HG03565 (cell line): ENCODE results near the gene XRCC4.
"Not testable (repeated sequence)": the region's sequence is repeated elsewhere in the genome, so short reads cannot be mapped to it uniquely, and the experiment has no call there.

ENCODE experiments used
- ATAC-seq: cut with Tn5 transposase; IDR thresholded peaks from one replicate; pipeline ENCODE4 v1.9.1; 2021; ENCODE audit warnings: mild to moderate bottlenecking, moderate library complexity; ENCODE audit not compliant: unreplicated experiment

Gene XRCC4

DNA sequence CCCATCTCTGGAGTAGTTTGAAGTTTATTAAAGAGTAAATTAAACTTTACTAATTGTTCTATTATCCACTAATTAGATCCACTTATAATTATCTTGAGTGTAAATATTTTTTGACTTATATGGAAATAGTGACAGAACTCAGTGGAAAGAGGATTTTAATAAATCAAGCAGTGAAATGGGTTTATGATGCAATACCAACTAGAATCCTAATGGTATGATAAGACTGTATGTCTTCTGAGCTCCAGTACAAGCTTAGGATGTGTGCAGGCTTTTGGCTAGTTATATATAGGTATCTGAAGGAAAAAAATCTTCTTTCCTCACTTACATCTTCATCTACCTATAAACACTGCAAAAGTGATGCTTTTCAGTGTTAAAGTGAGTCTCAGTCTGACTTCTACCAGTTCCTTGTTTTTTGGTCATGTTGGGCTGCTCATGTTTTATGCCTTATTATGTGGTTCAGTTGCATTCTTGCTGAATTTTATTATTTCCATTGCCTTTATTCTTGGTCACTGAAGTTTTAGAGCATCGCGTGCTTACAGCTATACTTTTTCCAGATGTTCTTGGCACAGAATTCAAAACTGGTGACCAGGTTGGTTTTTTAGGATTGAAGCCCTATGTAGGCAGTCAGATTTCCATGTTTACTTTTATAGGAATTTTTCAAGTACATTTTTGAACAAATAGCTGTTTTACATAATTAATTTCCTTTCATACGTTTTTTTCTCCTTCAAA, 30.5 kb downstream of the XRCC4 start:
- no peak for ATAC-seq

DNA sequence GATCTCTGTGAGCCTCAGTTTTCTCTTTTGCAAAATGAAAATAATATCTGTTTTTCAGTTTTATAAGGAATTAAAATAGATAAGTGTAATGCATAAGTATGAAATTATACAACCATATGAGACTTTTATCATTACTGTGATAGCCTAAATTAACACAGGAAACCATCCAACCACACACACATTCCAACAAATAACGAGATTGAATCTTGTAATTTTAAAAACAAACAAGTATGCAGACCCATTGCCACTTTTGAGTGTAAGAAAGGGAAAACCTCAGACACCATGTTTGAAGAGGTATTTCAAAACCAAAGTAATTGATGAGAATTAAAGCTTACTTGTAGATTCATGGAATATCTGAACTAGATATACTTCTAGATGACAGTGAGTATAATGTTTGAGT, 32.0 kb downstream of the XRCC4 start:
- no peak for ATAC-seq

DNA sequence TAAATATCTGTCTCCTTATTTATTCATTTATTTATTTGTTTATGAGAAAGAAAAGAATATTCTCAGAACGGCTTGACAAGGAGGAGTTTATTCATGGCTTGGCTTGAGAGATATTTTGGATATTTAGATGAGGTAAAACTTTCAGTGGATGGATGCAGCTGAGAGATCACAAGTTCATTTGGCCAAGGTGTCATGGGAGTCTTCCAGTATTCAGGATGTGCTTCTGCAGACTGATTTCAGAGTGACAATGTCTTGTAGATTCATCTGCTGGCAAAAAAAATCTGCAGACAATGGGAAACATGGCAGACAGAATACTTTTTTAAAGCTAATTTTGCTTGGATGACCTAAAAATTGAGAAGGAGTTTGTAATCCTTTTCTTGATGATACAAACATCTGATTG, 38.5 kb downstream of the XRCC4 start:
- no peak for ATAC-seq

DNA sequence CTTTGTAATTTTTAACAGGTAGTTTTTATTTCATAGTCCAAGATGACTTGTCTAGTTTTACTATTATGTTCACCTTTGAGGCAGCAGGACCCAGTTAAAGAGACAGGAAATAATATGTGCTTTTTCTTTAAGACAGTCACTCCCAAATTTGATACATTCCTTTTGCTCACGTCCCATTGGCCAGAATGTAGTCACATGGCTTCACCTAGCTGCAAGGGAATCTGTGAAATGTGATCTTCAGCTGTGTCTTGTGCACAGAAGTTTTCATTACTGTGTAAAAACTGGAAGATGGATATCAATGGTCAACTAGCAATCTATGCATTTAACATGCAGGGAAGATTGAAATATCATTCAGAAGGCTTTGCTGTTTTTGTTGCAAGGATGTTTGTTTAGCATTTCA, 41.1 kb downstream of the XRCC4 start:
- no peak for ATAC-seq

DNA sequence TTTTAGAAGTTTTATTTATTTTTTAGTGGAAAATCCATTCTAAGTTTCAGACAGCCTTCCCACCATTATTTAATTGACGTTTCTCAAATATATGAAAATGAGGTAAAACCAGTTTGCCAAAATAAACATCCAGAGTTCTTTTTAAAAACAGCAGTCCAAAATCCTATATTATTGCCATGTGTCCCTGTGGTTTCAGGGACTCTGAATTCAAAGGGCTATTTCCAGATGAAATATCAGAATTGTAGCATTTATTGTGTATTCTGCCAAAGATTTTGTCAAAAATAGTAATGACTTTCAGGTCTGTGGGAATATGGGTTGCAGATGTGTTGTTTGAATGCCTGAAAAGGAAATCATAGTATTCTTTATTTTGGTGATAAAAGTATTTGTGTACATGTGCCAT, 41.6 kb downstream of the XRCC4 start:
- ATAC-seq: no peak

DNA sequence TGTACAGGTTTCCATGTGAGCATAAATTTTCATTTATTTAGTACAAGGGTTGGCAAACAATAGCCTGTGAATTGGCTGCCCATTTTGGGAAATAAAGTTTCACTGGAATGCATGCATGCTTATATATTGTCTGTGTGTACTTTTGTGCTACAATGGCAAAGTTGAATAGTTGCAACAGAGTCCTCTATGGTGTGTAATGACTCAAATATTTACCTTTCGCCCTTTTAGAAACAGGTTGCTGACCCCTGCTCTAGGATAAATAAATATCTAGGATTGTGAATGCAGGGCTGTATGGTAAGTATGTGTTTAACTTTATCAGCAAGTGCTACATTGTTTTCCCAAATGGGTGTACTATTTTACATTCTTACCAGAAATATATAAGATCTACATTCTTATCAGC, 47.2 kb downstream of the XRCC4 start:
- ATAC-seq: no peak

DNA sequence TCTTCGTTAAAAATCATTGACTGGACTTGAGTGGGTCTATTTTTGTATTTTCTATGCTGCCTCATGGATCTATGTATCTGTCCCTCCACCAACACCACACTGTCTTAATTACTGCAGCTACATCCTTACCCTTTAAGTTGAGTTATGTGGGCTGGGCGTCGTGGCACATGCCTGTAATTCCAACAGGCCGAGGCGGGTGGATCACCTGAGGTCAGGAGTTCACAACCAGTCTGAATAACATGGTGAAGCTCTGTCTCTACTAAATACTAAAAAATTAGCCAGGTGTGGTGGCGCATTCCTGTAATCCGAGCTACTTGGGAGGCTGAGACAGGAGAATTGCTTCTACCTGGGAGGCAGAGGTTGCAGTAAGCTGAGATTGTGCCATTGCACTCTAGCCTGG, 48.2 kb downstream of the XRCC4 start:
- no peak for ATAC-seq

DNA sequence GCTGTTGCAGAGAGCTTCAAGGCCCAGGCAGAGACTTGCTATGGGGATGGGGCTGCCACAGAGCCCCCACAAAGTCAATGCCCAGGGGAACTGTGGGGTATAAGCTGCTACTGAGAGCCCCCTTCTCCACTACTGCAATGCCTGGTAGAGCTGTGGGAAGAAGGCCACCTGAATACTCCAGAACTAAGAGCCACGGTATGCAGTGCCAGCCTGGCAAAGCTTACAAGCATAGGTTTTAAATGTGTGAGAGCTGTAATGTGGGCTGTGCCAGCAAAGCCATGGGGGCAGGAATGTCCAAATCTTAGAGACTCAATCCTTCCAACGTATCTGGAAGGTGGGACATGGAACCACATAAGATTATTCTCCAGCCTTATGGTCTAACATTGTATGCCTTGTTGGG, 49.2 kb downstream of the XRCC4 start:
- ATAC-seq: no peak

DNA sequence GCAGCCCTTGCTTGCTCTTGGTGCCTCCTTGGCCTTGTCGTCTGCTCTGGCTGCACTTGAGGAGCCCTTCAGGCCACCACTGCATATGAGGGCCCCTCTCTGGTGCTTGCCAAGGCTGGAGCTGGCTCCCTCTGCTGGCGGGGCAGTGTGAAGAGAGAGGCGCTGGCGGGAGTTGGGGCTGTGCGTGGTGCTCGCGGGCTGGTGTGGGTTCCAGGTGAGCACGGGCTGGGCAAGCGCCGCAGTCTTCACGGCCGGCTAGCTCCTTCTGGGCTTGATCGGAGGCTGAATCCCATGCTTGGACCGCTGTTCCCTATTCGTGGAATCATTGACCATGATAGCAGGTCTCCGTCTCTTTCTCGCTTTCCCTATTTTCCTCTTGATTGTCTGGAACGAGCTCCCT, 56.5 kb downstream of the XRCC4 start:
- no peak for ATAC-seq

DNA sequence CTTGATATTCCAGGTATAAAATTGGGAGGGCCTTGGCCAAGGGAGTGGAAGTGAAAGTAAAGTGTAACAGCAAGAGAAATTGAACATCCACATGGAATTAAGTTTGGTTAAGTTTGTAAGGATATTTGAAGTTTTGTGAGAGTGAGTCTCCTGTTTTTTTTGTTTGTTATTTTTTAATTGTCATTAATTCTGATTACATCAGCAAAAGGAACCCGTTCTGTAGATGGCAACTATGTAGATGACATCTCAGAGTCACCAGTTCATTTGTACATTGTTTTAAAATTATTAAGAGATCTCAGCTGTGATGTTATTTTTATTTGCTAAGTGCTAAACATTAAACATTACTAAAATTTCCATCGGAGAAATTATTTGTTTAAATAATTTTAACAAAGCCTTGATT, 65.2 kb downstream of the XRCC4 start:
- no peak for ATAC-seq

DNA sequence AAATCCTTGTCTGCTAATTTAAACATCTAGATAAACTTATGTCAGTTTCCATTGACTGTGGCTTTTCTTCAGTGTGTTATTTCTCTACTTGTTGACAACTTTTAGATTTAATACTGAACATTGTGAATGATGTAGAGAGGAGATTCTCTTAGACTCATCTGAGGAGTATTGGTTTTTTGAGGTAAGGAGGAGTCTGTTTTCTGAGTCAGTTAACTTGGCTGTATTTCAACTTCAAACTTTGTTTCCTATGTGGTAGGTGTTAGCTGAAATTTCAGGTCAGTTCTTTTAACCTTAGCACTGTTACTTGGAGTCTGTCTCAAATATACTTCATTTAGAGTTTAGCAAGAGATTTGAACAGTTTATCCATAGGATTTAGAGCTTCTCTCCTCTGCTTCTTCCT, 67.9 kb downstream of the XRCC4 start:
- ATAC-seq: no peak

DNA sequence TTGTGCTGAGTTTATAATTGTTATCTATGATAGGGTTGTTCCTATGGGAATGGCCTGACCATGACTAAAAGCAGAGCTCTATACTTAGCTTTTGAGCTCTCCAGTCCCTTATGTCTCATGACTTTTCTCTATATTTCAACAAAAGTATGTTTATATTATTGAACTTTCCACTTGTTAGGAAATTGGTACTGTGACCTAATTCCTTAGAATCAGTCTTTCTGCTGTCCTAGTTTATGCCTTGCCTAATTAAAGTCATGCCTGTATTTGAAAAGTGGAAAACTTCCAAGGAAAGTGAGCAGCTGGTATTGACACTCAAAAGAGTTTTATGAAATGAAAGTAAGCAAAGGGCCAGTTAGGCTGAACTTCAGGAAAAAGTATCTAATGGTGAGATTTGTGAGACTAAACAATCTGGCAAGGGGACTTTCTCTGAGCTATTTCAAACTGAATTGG, 68.6 kb downstream of the XRCC4 start:
- ATAC-seq: no peak

DNA sequence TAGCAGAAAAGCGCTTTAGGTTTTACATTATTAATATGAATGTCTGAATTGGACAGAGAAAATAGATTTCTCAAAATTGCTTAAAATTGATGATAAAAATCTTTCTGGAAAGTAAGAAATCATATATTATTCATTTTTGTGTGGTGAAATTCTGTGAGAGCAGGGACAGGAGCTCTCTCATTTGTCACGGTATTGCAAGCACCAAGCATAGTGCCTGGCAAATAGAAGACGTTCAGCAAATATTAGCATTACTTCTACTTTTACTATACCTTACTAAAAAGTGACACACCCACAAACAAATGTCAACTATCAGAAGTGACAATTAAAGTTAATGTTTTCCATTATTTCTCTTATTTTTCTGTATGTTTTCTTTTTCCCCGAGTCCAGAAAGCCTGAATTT, 69.1 kb downstream of the XRCC4 start:
- no peak for ATAC-seq

DNA sequence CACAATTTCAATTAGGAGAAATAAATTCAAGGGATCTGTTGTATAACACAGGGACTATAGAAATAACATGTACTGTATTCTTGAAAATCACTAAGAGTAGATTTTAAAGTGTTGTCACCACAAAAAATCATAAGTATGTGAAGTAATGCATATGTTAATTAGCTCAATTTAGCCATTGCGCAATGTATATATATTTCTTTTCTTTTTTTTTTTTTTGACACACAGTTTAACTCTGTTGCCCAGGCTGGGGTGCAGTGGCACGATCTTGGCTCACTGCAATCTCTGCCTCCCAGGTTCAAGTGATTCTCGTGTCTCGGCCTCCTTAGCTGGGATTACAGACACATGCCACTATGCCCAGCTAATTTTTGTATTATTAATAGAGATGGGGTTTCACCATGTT, 70.2 kb downstream of the XRCC4 start:
- ATAC-seq: no peak

DNA sequence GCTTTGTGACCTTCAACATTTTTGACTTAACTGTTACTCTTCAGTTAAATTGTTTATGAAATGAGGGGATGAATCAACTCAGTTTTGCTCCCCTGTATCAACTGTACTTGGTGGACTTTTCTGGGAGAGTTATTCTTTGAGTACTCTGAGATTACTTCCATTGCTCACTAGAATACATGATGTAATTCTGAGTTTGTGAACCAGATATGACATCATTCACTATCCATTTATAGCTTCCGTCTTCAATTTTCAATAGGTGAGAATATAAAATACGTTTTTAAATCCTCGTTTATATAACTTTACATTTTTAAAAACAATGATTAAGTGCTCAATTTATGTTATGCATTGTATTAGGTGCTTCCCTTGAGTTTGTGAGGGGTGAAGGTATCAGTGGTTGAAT, 71.0 kb downstream of the XRCC4 start:
- ATAC-seq: no peak

DNA sequence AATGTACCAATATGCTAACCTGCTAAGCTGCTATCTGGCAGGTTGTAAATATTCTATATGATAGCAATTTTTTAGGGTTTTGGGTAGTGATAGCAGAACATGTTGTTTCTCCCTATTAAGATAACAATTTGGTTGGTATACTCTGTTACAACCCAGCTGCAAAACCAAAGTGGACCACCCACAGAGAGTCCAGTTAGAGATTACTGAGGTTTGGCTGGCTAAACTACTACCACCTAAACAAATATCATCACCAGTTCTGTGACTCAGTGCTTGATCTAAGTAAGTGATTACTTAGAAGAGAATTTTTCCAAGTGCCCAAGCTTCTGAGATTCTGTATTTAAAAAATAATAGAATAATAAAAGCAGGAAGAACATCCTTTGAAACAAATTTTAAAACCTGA, 72.3 kb downstream of the XRCC4 start:
- ATAC-seq: no peak

DNA sequence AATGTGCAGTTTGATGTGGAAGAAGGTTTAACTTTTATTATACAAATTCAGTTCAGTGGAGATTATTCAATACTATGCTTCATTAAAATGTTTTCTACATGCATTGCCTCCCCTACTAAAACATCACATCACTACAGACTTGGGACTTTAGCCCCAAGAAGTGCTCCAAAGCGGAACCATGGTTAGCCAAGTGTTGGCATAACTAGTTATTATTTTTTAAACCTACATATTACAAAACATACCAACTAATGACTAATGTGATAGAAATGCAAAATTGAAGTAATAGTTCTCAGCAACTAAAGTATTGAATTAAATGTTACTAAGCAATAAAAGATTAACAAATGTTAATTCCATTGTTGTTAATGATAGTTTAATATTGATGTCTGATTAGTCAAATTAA, 74.5 kb downstream of the XRCC4 start:
- ATAC-seq: no peak

DNA sequence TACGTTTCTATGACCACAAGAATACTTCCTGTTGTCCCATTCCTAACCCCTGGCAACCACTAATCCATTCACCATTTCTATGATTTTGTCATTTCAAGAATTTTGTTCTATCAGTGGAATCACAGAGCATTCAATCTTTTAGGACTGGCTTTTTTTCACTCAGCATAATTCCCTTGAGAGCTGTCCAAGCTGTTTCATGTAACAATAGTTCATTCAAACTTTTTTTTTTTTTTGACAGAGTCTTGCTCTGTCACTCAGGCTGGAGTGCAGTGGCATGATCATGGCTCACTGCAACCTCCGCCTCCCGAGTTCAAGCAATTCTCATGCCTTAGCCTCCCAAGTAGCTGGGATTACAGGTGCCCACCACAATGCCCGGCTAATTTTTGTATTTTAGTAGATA, 75.6 kb downstream of the XRCC4 start:
- ATAC-seq: not testable (repeated sequence)

DNA sequence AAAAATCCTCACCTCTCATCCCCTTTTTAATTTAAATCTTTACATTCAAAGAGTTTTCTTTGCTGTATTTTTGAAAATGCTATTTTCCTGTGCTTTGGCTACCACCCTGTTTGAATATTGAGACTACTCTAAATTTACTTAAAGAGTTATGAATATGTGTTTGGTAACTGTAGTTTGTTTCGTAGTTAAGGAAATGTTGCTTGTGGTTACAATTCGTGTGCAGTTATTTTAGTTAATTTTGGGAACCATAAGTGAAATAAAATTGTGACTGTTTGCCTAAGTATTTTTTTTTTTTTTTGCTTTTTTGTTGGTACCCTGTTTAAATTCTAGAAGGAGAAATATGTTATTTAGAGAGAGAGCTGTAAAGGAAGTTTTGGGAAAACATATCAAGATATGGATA, 78.7 kb downstream of the XRCC4 start:
- no peak for ATAC-seq

DNA sequence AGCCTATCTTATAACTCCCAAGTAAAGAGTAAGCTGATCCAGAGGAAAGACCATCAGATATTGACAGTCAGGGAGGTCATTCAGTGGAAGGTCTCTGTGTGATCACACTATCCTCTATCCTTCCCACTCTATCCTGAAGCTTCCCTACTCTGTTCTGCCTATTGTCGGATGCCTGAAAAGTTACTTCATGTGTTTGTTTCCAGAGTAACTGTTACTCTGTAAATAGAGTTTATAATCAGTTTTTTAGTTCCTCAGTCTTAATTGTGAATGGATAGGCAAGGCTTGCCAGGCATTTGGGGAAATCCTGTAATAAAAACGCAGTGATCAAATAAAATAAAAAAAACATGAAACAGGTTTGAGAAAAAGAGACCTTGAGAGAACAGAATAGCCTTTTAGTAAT, 79.8 kb downstream of the XRCC4 start:
- ATAC-seq: no peak

DNA sequence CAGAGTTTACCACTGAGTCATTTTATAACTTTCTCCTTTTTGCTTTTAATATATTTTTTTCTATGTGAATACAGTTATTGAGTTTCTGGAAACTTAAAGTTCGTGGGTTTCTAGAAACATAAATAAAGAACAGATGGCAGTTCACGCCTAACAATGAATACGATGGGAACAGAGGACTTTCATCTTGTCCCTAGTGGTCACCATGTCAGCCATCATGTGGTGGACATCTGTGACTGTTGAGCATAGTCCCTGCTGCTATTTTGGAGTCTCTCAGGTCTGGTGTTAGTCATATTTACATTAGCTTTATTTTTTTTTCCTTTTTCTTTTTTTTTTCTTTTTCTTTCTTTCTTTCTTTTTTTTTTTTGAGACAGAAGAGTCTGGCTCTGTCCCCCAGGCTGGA, 85.3 kb downstream of the XRCC4 start:
- ATAC-seq: no peak

DNA sequence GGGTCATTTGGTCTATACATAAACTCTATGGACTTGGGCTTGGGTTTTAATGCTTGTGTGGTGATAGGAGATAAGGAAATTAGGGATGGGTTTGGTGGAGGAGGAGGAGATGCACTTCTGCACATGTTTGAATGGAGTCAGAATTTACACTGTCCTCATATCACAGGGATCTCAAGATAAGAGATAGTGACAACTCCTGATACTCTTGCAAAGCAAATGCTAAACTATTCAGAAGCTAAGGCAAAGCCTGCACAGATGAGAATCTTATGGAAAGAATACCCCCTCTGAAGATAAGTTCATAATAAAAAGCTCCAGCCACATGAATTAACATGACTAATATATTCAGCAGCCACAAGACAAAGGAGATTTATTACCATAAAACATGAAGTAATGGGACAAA, 90.2 kb downstream of the XRCC4 start:
- ATAC-seq: no peak

DNA sequence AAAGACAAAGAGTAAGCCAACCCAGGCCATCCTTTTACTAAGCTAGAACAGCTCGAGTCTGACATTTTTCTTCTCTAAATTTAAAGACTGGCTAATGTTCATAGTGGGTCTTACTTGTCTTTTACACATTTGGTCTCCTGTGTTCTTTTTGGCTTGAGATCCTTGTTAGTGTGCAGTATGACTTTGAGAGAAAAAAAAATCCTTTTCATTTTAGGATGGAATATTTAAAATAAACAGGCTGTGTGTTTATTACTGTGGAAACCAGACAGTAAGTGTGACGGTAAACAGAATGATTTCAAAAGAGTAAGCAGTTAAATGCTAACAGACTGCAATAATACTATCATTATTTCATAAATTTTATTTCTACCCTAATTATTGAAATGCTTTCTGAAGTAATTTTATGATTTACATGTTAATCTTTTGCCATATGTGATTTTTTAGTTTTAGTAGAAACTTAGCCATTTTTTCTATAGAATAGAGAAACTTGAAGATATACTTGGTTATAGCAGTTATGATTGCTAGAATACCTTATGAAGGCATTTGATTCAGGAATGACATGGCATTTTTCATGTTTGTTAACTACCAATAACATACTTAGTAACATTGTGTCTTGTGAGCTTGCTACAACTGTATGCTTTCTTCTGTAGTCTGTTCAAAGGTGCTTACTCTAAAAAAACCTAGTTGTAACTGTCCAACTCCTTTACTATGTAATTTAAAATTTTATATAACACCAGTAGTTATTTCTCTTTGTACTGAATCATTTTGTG, 92.4 kb downstream of the XRCC4 start:
- ATAC-seq: no peak
